Lower leg skin (tissue), 4 donors: Measurements from ENCODE around the gene SERPINA10. TPM values are rescaled to one million over a fixed set of nuclear protein-coding genes. Genes with fewer than 3 reads are reported as not detected.

Experiments
- DNase-seq, 2 donors: peaks; one replicate each; pipeline ENCODE4 v3.0.0-alpha.2; 2019; ENCODE audit warnings: low spot score in 2 of 2
- H3K4me3 ChIP-seq: fragments of 200-600 bp; sonication (generic); 2 replicates; pipeline ENCODE4 v1.5.1; 2017; ENCODE audit warnings: mild to moderate bottlenecking, low read depth; ENCODE audit not compliant: poor library complexity, severe bottlenecking
- CTCF ChIP-seq, 3 donors: fragments of 450-650 bp; IDR thresholded peaks; one replicate each; pipeline ENCODE4 v1.5.1; 2016; ENCODE audit warnings: antibody characterized with exemption in 3 of 3, mild to moderate bottlenecking in 3 of 3, moderate library complexity in 2 of 3
- POLR2A ChIP-seq, 2 donors: fragments of 450-650 bp; IDR thresholded peaks; one replicate each; pipeline ENCODE4 v1.6.1; 2016 to 2017; ENCODE audit warnings: antibody characterized with exemption in 2 of 2, mild to moderate bottlenecking in 1 of 2, moderate library complexity in 1 of 2
- WGBS, 2 donors: methylation state at CpG; one replicate each; pipeline ENCODE4 v1.1.5; 2018; 5-methylcytosine and 5-hydroxymethylcytosine counted together
- intact Hi-C: fragments of 100-400 bp; cut with DNase I; formaldehyde crosslinking; loops from one replicate; pipeline ENCODE4 v1.15.0; 2023; ENCODE audit warnings: low total_unique reads
- total RNA-seq, 4 donors: library from RNA; depleted of rRNA; stranded (reverse); fragments of >200 nt; gene quantifications; one replicate each; pipeline ENCODE4 v1.1.0, GENCODE V29; 2016

SERPINA10 gene
- total RNA-seq, 4 donors from 2014 or later = not detected

GRCh38 chr14:94337274-94337673, 44.2 kb upstream of the SERPINA10 start:
- TF ChIP-seq POLR2A (IDR thresholded peaks at IDR 0.05) (no peak), CTCF (IDR thresholded peaks at IDR 0.05) (no peak)
- no peak overlapping the region for H3K4me3 ChIP-seq
- no peak for DNase-seq
- intact Hi-C loops = no loop called here
- WGBS, 2 donors = 61 to 67% methylated on average over 6 of the region's 6 CpGs

GRCh38 chr14:94334872-94335271, 41.8 kb upstream of the SERPINA10 start:
- TF ChIP-seq POLR2A (IDR thresholded peaks at IDR 0.05) = no peak
- TF ChIP-seq CTCF (IDR thresholded peaks at IDR 0.05) = no peak
- no peak overlapping the region for H3K4me3 ChIP-seq
- no peak for DNase-seq
- WGBS, 2 donors = 34 to 37% methylated on average over 4 of the region's 4 CpGs
- intact Hi-C loops = no loop called here

DNA sequence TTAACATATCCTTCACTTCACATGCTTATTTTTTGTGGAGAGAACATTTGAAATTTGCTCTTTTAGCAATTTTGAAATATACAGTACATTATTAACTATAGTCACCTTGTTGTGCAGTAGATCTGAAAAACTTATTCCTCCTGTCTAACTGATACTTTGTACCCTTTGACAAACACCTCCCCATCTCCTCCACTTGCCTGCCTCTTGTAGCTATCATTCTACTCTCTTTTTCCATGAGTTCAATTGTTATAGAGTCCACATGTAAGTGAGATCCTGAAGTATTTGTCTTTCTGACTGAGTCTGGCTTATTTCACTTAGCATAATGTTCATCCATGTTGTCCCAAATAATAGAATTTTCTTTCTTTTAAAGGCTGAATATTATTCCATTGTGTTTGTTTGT, 39.5 kb upstream of the SERPINA10 start:
- intact Hi-C loops = no loop called here
- no peak for DNase-seq
- TF ChIP-seq CTCF (IDR thresholded peaks at IDR 0.05) (no peak), POLR2A (IDR thresholded peaks at IDR 0.05) (no peak)
- no peak overlapping the region for H3K4me3 ChIP-seq

DNA sequence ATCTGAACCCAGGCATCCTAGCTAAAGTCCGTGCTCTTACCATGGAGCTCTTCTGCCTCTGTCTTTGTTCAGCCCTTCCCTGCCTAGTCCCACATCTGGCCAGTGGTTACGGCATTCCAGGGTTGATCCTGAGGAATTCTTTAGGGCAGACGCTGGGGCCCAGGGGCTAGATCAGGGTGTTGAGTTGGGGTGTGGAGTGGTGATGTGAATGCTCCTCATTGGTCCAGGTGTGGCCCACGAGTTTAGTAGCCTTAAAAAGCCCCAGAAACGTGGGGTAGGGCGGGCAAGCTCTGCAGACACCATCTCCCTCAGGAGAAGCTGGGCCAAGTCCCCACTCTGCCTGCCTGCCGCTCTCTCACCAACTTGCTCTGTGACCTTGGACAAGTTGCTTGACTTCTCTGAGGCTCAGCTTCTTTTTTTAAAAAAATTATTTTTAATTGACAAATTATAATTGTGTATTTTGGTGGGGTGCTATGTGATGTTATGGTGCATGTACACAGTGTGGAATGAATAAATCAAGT, 39.1 kb upstream of the SERPINA10 start:
- intact Hi-C loops = no loop called here
- TF ChIP-seq POLR2A (IDR thresholded peaks at IDR 0.05) (no peak), CTCF (IDR thresholded peaks at IDR 0.05) (no peak)
- no peak overlapping the region for H3K4me3 ChIP-seq
- no peak for DNase-seq
- 72 to 75% methylated on average over 7 of the region's 7 CpGs for WGBS, 2 donors

DNA sequence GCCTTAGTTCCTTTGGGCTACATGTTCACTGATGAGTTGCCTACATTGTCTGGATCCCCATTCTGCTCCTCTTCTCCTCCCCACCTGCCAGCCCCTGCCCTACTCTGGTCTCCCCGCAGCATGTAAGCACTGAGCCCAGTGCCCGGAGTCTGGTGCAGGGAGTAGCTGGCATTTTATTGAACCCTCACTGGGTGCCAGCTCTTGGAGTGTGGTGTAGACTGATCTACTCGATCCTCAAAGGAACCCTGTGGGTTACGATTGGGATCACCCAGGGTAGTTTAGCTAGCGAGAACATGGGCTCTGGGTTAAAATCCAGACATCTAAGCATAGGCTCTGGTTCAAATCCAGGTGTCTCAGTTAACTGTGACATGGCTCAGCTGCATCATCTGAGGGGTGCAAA, 38.4 kb upstream of the SERPINA10 start:
- 94 to 95% methylated on average over 5 of the region's 5 CpGs for WGBS, 2 donors
- H3K4me3 ChIP-seq = no peak overlapping the region
- no peak for DNase-seq
- intact Hi-C loops = no loop called here
- TF ChIP-seq CTCF (IDR thresholded peaks at IDR 0.05) (no peak), POLR2A (IDR thresholded peaks at IDR 0.05) (no peak)

GRCh38 chr14:94330857-94331256, 37.8 kb upstream of the SERPINA10 start:
- no peak overlapping the region for H3K4me3 ChIP-seq
- WGBS, 2 donors = 13 to 34% methylated on average over 2 of the region's 2 CpGs
- TF ChIP-seq POLR2A (IDR thresholded peaks at IDR 0.05) (no peak), CTCF (IDR thresholded peaks at IDR 0.05) (no peak)
- intact Hi-C loops = no loop called here
- no peak for DNase-seq
